Measurements from ENCODE around the gene LPIN3. TPM values are rescaled to one million over a fixed set of nuclear protein-coding genes. Genes with fewer than 3 reads are reported as not detected.

Gene LPIN3
- total and polyA plus RNA-seq, 2 of the 8 experiments (the other 6 are each of a cell fraction or from before 2014, with no cell fraction given): 3.7 to 3.9 TPM

DNA sequence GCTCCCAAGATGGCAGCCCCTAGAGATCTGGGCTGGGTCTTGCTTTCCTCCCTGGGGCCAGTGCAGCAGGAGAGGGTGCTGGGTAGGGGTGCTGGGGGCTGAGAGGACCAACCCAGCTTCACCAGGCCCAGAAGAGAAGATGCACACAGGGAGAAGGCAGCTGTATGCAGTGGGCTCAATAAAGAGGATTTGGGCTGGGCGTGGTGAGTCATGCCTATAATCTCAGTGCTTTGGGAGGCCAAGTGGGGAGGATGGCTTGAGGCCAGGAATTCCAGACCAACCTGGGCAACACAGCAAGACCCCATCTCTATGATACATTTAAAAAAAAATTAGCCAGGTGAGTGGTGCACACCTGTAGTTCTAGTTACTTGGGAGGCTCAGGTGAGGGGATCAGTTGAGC is 51.7 kb downstream of the LPIN3 start:
- DNase-seq (ENCODE audit: low read depth in 1 of 2, low spot score in 2 of 2): no peak
- Histone ChIP-seq H3K23ac (ENCODE audit: insufficient read length) (no peak overlapping the region), H3K4me1 (replicated peaks in 1 of 4; ENCODE audit: control insufficient read depth in 3 of 4, insufficient read depth in 4 of 4, low read length in 3 of 4) (peaks cover 0 to 13% (median 7%) of the 10 kb centered on the region in 4 experiments; a peak in 5 of 7 replicates), H3K18ac (ENCODE audit: extremely low read depth, low read length) (no peak overlapping the region), H3K4me2 (ENCODE audit: insufficient read depth in 1 of 2, low read depth in 2 of 2, low read length in 2 of 2) (no peak overlapping the region), H3K79me1 (ENCODE audit: low read depth, low read length) (no peaks in the 10 kb centered on the region; the same call in 1 of the 2 replicates), H3K27ac (ENCODE audit: low read depth, low read length) (no peak overlapping the region), H3K4me3 (ENCODE audit: extremely low read depth in 1 of 4, insufficient read depth in 2 of 4, low read depth in 3 of 4, low read length in 4 of 4) (no peak overlapping the region), H3K36me3 (ENCODE audit: control insufficient read depth in 2 of 4, insufficient read depth in 4 of 4, low read length in 3 of 4) (no peaks in the 10 kb centered on the region), H3K9me3 (ENCODE audit: insufficient read depth in 2 of 2, low read depth in 1 of 2, low read length in 1 of 2) (no peaks in the 10 kb centered on the region), H3K4ac (replicated peaks; ENCODE audit: insufficient read length, low read depth, low read length) (no peak overlapping the region), H2AFZ (ENCODE audit: low read length) (no peak overlapping the region), H3K23me2 (ENCODE audit: low read depth, low read length) (no peaks in the 10 kb centered on the region), H3K27me3 (replicated peaks in 1 of 4; ENCODE audit: control insufficient read depth in 3 of 4, extremely low read depth in 1 of 4, insufficient read depth in 3 of 4, low read length in 3 of 4) (no peaks in the 10 kb centered on the region), H4K20me1 (replicated peaks in 1 of 2; ENCODE audit: control insufficient read depth in 1 of 2, insufficient read depth in 2 of 2, low read length in 2 of 2) (no peaks in the 10 kb centered on the region), H3K14ac (ENCODE audit: insufficient read length) (no peak overlapping the region), H4K5ac (ENCODE audit: insufficient read length, low read depth, low read length) (no peak overlapping the region), H2BK20ac (ENCODE audit: low read length) (no peak overlapping the region), H2BK120ac (replicated peaks; ENCODE audit: low read depth, low read length) (no peak overlapping the region), H2BK15ac (ENCODE audit: low read length) (no peak overlapping the region), H4K8ac (ENCODE audit: extremely low read depth, insufficient read depth, low read length) (no peak overlapping the region), H3K79me2 (ENCODE audit: control insufficient read depth in 1 of 2, insufficient read depth in 2 of 2, low read length in 2 of 2) (no peaks in the 10 kb centered on the region), H3K9ac (replicated peaks in 1 of 4; ENCODE audit: extremely low read depth in 1 of 4, low read depth in 3 of 4, low read length in 3 of 4) (no peak overlapping the region), H3K56ac (replicated peaks; ENCODE audit: insufficient read length, low read depth, low read length) (no peak overlapping the region), H2AK5ac (ENCODE audit: low read depth, low read length) (no peak overlapping the region), H2BK12ac (ENCODE audit: low read depth, low read length) (no peak overlapping the region), H4K91ac (replicated peaks; ENCODE audit: insufficient read length, low read length) (no peak overlapping the region), H2BK5ac (ENCODE audit: low read depth, low read length) (no peak overlapping the region)
- CTCF ChIA-PET (ENCODE audit: partially characterized antibody): no interaction called here
- no peak for FAIRE-seq
- WGBS, 2 experiments (ENCODE audit: extremely low coverage in 1 of 2, insufficient coverage in 1 of 2, insufficient read length in 1 of 2, insufficient replicate concordance in 2 of 2, low coverage in 1 of 2, low lambda C conversion rate in 2 of 2, missing lambda C conversion rate in 1 of 2): 71% methylated on average over 1 of the region's 1 CpG; no CpG with 5 or more reads in 1 of the 2 experiments
- POLR2A ChIA-PET (ENCODE audit: partially characterized antibody): interaction anchor here (0.5 to 0.6 kb wide), 2 partner anchors 193 to 261 kb away, joined by 3 to 5 read pairs; no protein-coding TSS in a partner anchor
- TF ChIP-seq RFX5 (IDR thresholded peaks at IDR 0.05; ENCODE audit: borderline replicate concordance, low read depth, low read length): no peak
- no peak for TF ChIP-seq CBX8 (IDR thresholded peaks at IDR 0.05; ENCODE audit: borderline replicate concordance, low read depth, low read length)
- no peak for TF ChIP-seq TBP (IDR thresholded peaks at IDR 0.05; ENCODE audit: low read depth, low read length)
- no peak for TF ChIP-seq HDAC2 (IDR thresholded peaks at IDR 0.05; ENCODE audit: borderline replicate concordance in 1 of 2, low read depth in 2 of 2, low read length in 2 of 2)
- TF ChIP-seq ASH2L (IDR thresholded peaks at IDR 0.05; ENCODE audit: low read length): no peak
- no peak for TF ChIP-seq SUZ12 (IDR thresholded peaks at IDR 0.05; ENCODE audit: low read length)
- no peak for TF ChIP-seq SP4 (IDR thresholded peaks at IDR 0.05; ENCODE audit: low read length)
- TF ChIP-seq GABPA (IDR thresholded peaks at IDR 0.05; ENCODE audit: borderline replicate concordance, insufficient read depth, low read length): no peak
- no peak for TF ChIP-seq EZH2 (IDR thresholded peaks at IDR 0.05; ENCODE audit: low read depth, low read length, severe bottlenecking)
- no peak for TF ChIP-seq BACH1 (IDR thresholded peaks at IDR 0.05; ENCODE audit: low read length)
- no peak for TF ChIP-seq SRF (IDR thresholded peaks at IDR 0.05; ENCODE audit: low read depth, low read length)
- TF ChIP-seq RBBP5 (IDR thresholded peaks at IDR 0.05; ENCODE audit: borderline replicate concordance, low read depth, low read length): no peak
- no peak for TF ChIP-seq GTF2F1 (IDR thresholded peaks at IDR 0.05; ENCODE audit: borderline replicate concordance, low read depth, low read length)
- no peak for TF ChIP-seq FOSL1 (IDR thresholded peaks at IDR 0.05; ENCODE audit: insufficient read depth, low read depth, low read length)
- TF ChIP-seq KDM5A (IDR thresholded peaks at IDR 0.05; ENCODE audit: low read length): no peak

All from H1 (cell line).